IMR-90 (cell line): ENCODE data around the gene RAD51B. TPM values are rescaled to one million over a fixed set of nuclear protein-coding genes. Genes with fewer than 3 reads are reported as not detected.

Experiments used
- ATAC-seq: fragments of 200-7000 bp; cut with Tn5 transposase; 2 replicates; pipeline ENCODE4 v1.9.1; 2020; ENCODE audit warnings: low read depth, mild to moderate bottlenecking, moderate library complexity
- BruUV-seq: library from RNA; stranded (reverse); fragments of 400-500 nt; replicated peaks from 2 replicates; lab custom pipeline; 2021; lab: Mats Ljungman, UMichigan
- CTCF ChIA-PET: fragments of 300-600 bp; formaldehyde crosslinking; extraction: SDS; loops from one replicate; lab custom pipeline; 2021; ENCODE audit warnings: antibody characterized with exemption; lab: Yijun Ruan, JAX
- POLR2A ChIA-PET: fragments of 300-600 bp; sonication (Branson Sonifier 250); formaldehyde crosslinking; loops from one replicate; lab custom pipeline; 2022; ENCODE audit warnings: antibody characterized with exemption; ENCODE audit not compliant: unreplicated experiment; lab: Charles Lee
- DNase-seq: peaks from one replicate; pipeline ENCODE4 v3.0.0; 2013
- H2AFZ ChIP-seq: replicated peaks from 2 replicates; pipeline ENCODE3; 2013; ENCODE audit warnings: low read length, mild to moderate bottlenecking; ENCODE audit not compliant: poor library complexity
- H2AK5ac ChIP-seq: 2 replicates; pipeline ENCODE4 v1.6.1; 2013; ENCODE audit warnings: low read depth, low read length, inconsistent platforms
- H2AK9ac ChIP-seq: replicated peaks from 2 replicates; pipeline ENCODE3; 2013; ENCODE audit warnings: mild to moderate bottlenecking, low read depth, low read length, moderate library complexity; ENCODE audit not compliant: poor library complexity
- H2BK120ac ChIP-seq: 2 replicates; pipeline ENCODE4 v1.6.1; 2013; ENCODE audit warnings: low read depth, low read length, inconsistent platforms
- H2BK15ac ChIP-seq: 3 replicates; pipeline ENCODE4 v1.6.1; 2013; ENCODE audit warnings: low read depth, low read length, inconsistent platforms
- H2BK20ac ChIP-seq: 2 replicates; pipeline ENCODE4 v1.6.1; 2013; ENCODE audit warnings: low read depth, mild to moderate bottlenecking, inconsistent platforms, low read length, moderate library complexity
- H2BK5ac ChIP-seq: 2 replicates; pipeline ENCODE4 v1.6.1; 2013; ENCODE audit warnings: mild to moderate bottlenecking, low read depth, low read length, inconsistent platforms; ENCODE audit not compliant: poor library complexity, severe bottlenecking
- H3K14ac ChIP-seq: replicated peaks from 2 replicates; pipeline ENCODE4 v1.6.1; 2013; ENCODE audit warnings: low read depth, low read length, inconsistent platforms
- H3K18ac ChIP-seq: 2 replicates; pipeline ENCODE4 v1.6.1; 2013; ENCODE audit warnings: low read depth, low read length, control low read depth
- H3K23ac ChIP-seq: 2 replicates; pipeline ENCODE4 v1.6.1; 2013; ENCODE audit warnings: low read depth, low read length, inconsistent platforms
- H3K27ac ChIP-seq: 2 replicates; pipeline ENCODE4 v1.5.1; 2013; ENCODE audit warnings: mild to moderate bottlenecking, control low read depth, low read length; ENCODE audit not compliant: insufficient read depth
- H3K27me3 ChIP-seq: 2 replicates; pipeline ENCODE4 v1.6.1; 2013; ENCODE audit warnings: low read length; ENCODE audit not compliant: control insufficient read depth, insufficient read depth
- H3K36me3 ChIP-seq: 2 replicates; pipeline ENCODE4 v1.6.1; 2013; ENCODE audit warnings: low read length, mixed read lengths; ENCODE audit not compliant: control insufficient read depth, insufficient read depth
- H3K4ac ChIP-seq: 2 replicates; pipeline ENCODE4 v1.6.1; 2013; ENCODE audit warnings: low read depth, low read length, inconsistent platforms
- H3K4me1 ChIP-seq: 2 replicates; pipeline ENCODE4 v1.6.1; 2013; ENCODE audit warnings: low read length, mixed read lengths; ENCODE audit not compliant: control insufficient read depth, insufficient read depth
- H3K4me2 ChIP-seq: 2 replicates; pipeline ENCODE4 v1.6.1; 2013; ENCODE audit warnings: low read depth, mild to moderate bottlenecking, control low read depth, low read length, moderate library complexity
- H3K4me3 ChIP-seq: 2 replicates; pipeline ENCODE4 v1.5.1; 2013; ENCODE audit warnings: low read depth, mild to moderate bottlenecking, control low read depth, low read length, moderate library complexity; ENCODE audit not compliant: insufficient read depth
- H3K56ac ChIP-seq: 2 replicates; pipeline ENCODE4 v1.6.1; 2013; ENCODE audit warnings: low read length, inconsistent platforms; ENCODE audit not compliant: insufficient read depth; ENCODE audit errors: extremely low read depth
- H3K79me1 ChIP-seq, 2 experiments: 2 replicates each; pipeline ENCODE4 v1.6.1; 2013; ENCODE audit warnings: low read length in 2 of 2, inconsistent platforms in 1 of 2, low read depth in 1 of 2
- H3K9ac ChIP-seq: 2 replicates; pipeline ENCODE4 v1.6.1; 2013; ENCODE audit warnings: low read depth, low read length, control low read depth
- H3K9me1 ChIP-seq: 2 replicates; pipeline ENCODE4 v1.6.1; 2013; ENCODE audit warnings: low read length, inconsistent platforms; ENCODE audit not compliant: insufficient read depth
- H3K9me3 ChIP-seq: 2 replicates; pipeline ENCODE4 v1.6.1; 2013; ENCODE audit warnings: low read length; ENCODE audit not compliant: control insufficient read depth, insufficient read depth
- H4K20me1 ChIP-seq: 2 replicates; pipeline ENCODE4 v1.6.1; 2013; ENCODE audit warnings: low read length, inconsistent platforms; ENCODE audit not compliant: insufficient read depth
- H4K5ac ChIP-seq: 2 replicates; pipeline ENCODE4 v1.6.1; 2013; ENCODE audit warnings: mild to moderate bottlenecking, low read depth, low read length, control low read depth
- H4K8ac ChIP-seq, 2 experiments: 2 replicates each; pipeline ENCODE4 v1.6.1; 2013; ENCODE audit warnings: low read depth in 2 of 2, low read length in 2 of 2, control low read depth in 1 of 2, inconsistent platforms in 1 of 2
- H4K91ac ChIP-seq: 2 replicates; pipeline ENCODE4 v1.6.1; 2013; ENCODE audit warnings: low read depth, low read length, inconsistent platforms; ENCODE audit not compliant: insufficient read depth
- CEBPB ChIP-seq: IDR thresholded peaks from 2 replicates; pipeline ENCODE4 v1.6.1; 2012; ENCODE audit warnings: low read depth, low read length, improper control_type of control experiment
- CHD1 ChIP-seq: IDR thresholded peaks from 2 replicates; pipeline ENCODE4 v1.6.1; 2012; ENCODE audit warnings: low read depth, low read length, improper control_type of control experiment
- FOS ChIP-seq: fragments of 150-350 bp; IDR thresholded peaks from 2 replicates; pipeline ENCODE4 v1.6.1; 2016; ENCODE audit warnings: low read depth, low read length
- MAFK ChIP-seq: IDR thresholded peaks from 2 replicates; pipeline ENCODE4 v1.6.1; 2012; ENCODE audit warnings: low read depth, low read length, improper control_type of control experiment
- MXI1 ChIP-seq: IDR thresholded peaks from 2 replicates; pipeline ENCODE4 v1.6.1; 2012; ENCODE audit warnings: low read depth, mild to moderate bottlenecking, low read length, moderate library complexity, borderline replicate concordance
- RFX5 ChIP-seq: IDR thresholded peaks from 2 replicates; pipeline ENCODE4 v1.8.0; 2012; ENCODE audit warnings: low read depth, mild to moderate bottlenecking, low read length, moderate library complexity
- SMC3 ChIP-seq: fragments of 150-350 bp; IDR thresholded peaks from 2 replicates; pipeline ENCODE4 v1.6.1; 2016; ENCODE audit warnings: low read depth, mild to moderate bottlenecking, antibody characterized with exemption, low read length, moderate library complexity
- USF2 ChIP-seq: fragments of 150-350 bp; IDR thresholded peaks from 2 replicates; pipeline ENCODE4 v1.6.1; 2017; ENCODE audit warnings: mild to moderate bottlenecking, antibody characterized with exemption, low read length, low read depth
- WGBS, 2 experiments: methylation state at CpG; one replicate each; pipeline versions ENCODE4 v1.1.5 to v1.1.7; 2013; ENCODE audit warnings: missing lambda C conversion rate in 2 of 2; ENCODE audit not compliant: insufficient read length in 1 of 2; ENCODE audit errors: extremely low coverage in 2 of 2; 5-methylcytosine and 5-hydroxymethylcytosine counted together
- dilution Hi-C: fragments of 300-500 bp; cut with HindIII; formaldehyde crosslinking; loops from one replicate; pipeline ENCODE4 v1.14.3; 2018; ENCODE audit warnings: low sequenced_read_pairs; ENCODE audit not compliant: unreplicated experiment
- in situ Hi-C: fragments of 300-500 bp; cut with MboI; formaldehyde crosslinking; loops from 3 replicates; pipeline ENCODE4 v1.14.3; 2019; ENCODE audit warnings: low sequenced_read_pairs, inconsistent platforms, mixed read lengths
- intact Hi-C: fragments of 100-400 bp; cut with micrococcal nuclease; formaldehyde crosslinking; loops from 2 replicates; pipeline ENCODE4 v1.10.0; 2022
- polyA plus RNA-seq, 3 experiments: library from polyadenylated mRNA; depleted of rRNA; stranded (reverse); fragments of >200 nt; gene quantifications; 2 replicates each; pipeline ENCODE4 v1.2.3, GENCODE V29; 2012; ENCODE audit warnings: low replicate concordance in 1 of 3
- total RNA-seq: library from RNA; depleted of rRNA; stranded (reverse); fragments of >200 nt; gene quantifications from 2 replicates; pipeline ENCODE4 v1.2.3, GENCODE V29; 2012

RAD51B gene
- total and polyA plus RNA-seq, 2 of the 4 experiments (the other 2 are of a cell fraction): 5.1 to 18.8 TPM

GRCh38 chr14:68327231-68327630, 507.7 kb downstream of the RAD51B start:
- H2BK5ac ChIP-seq: no peak overlapping the region
- no peak overlapping the region for H3K27ac ChIP-seq
- no peak overlapping the region for H3K14ac ChIP-seq
- no peak overlapping the region for H3K56ac ChIP-seq
- dilution Hi-C loops (no loop called here), in situ Hi-C loops (no loop called here), intact Hi-C loops (no loop called here)
- no peak overlapping the region for H2AK9ac ChIP-seq
- no peak overlapping the region for H3K4me3 ChIP-seq
- no peaks in the 10 kb centered on the region for H3K27me3 ChIP-seq
- no CpG with 5 or more reads among the region's 3 CpGs for WGBS, 2 experiments
- DNase-seq: no peak
- H2BK20ac ChIP-seq: no peak overlapping the region
- no peak overlapping the region for H3K4me2 ChIP-seq
- ChIA-PET POLR2A (no interaction called here), CTCF (no interaction called here)
- no TSS peak for BruUV-seq
- no peaks in the 10 kb centered on the region for H3K9me1 ChIP-seq
- H2AK5ac ChIP-seq: no peak overlapping the region
- H3K23ac ChIP-seq: no peak overlapping the region
- H3K4me1 ChIP-seq: peaks cover 2% of the 10 kb centered on the region; the same call in 1 of the 2 replicates
- H3K18ac ChIP-seq: no peak overlapping the region
- no peaks in the 10 kb centered on the region for H3K36me3 ChIP-seq
- no peak overlapping the region for H3K9ac ChIP-seq
- no peaks in the 10 kb centered on the region for H4K20me1 ChIP-seq
- H4K5ac ChIP-seq: no peak overlapping the region
- H3K9me3 ChIP-seq: no peaks in the 10 kb centered on the region
- no peak overlapping the region for H4K91ac ChIP-seq
- TF ChIP-seq RFX5 (no peak), MAFK (no peak), CHD1 (no peak), MXI1 (no peak), SMC3 (no peak), CEBPB (no peak), USF2 (no peak), FOS (no peak)
- H4K8ac ChIP-seq: no peak overlapping the region
- H3K79me1 ChIP-seq: no peaks in the 10 kb centered on the region
- H2BK15ac ChIP-seq: no peak overlapping the region
- no peak overlapping the region for H2BK120ac ChIP-seq
- ATAC-seq: no peak
- no peak overlapping the region for H2AFZ ChIP-seq
- H3K4ac ChIP-seq: no peak overlapping the region
